Germinal center (tissue), 1 donor: ENCODE data around the gene LHFPL4.

ENCODE experiments used
- DNase-seq: peaks from one replicate; pipeline ENCODE4 v3.0.0; 2012; ENCODE audit warnings: mixed read lengths, low spot score

LHFPL4 gene

GRCh38 chr3:9473496-9474065 is 80.0 kb downstream of the LHFPL4 start:
- no peak for DNase-seq

GRCh38 chr3:9469986-9470385 is 83.6 kb downstream of the LHFPL4 start:
- no peak for DNase-seq

DNA sequence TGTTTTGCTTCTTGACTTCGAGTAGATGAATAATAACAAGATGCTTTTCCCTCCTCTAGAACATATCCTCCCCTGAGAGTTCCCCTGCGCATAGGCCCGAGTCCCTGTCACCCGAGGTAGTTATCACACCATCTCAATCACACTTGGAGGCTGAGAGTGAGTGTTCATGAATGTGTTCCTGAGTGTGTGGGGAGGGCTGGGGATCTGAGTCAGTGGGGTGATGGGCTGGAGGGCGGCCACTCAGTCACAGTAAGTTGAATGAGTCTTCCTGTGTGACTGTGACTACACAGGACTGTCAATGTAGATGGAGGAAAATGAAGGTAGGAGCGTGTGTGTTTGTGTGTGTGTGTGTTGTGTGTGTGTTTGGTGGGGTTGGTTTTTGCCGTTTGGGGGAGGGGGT is 85.2 kb downstream of the LHFPL4 start:
- DNase-seq, result no peak

DNA sequence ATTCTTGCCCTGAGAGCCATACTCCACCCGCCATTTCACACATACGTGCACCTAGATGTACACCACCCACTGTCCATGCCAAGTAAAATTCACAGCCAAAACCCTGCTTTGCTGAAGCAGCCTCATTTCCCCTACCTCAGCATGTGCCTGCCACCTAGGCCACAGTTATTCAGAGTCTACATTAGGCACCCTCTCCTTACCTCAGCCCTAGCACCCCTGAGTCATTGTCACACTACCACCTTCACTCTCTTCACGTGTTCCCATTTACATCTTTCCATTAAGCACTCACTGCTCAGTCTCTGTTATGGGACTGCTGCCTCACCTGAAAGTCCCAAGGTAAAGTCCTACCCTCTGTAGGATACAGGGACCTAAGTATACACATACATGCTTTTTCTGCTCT is 86.2 kb downstream of the LHFPL4 start:
- DNase-seq, result no peak

DNA sequence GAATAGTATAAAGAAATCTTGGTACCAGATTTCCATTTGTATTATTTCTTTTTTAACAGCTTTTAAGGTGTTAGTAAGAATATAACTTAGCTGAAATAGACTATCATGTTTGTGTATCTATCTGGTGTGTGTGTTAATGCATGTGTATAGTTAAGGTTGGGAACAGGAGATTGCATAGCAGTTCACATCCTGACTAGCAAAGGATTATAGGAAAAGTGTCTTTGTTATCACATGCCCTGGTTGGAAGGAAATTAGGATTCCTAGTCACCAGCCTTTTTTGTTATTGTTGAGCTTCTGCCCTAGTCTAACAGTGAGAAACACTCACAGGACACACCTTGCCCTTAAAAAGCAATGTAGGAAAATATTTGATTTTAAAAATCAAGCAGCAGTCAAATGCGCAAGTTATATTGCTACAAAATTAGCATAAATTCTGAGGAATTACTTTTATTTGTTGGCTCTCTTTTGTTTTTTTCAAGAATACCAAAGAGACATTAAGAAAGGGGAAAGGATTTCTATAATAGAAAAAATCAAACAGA is 98.0 kb downstream of the LHFPL4 start:
- no peak for DNase-seq

GRCh38 chr3:9452417-9452816 is 101.2 kb downstream of the LHFPL4 start:
- DNase-seq, result no peak

DNA sequence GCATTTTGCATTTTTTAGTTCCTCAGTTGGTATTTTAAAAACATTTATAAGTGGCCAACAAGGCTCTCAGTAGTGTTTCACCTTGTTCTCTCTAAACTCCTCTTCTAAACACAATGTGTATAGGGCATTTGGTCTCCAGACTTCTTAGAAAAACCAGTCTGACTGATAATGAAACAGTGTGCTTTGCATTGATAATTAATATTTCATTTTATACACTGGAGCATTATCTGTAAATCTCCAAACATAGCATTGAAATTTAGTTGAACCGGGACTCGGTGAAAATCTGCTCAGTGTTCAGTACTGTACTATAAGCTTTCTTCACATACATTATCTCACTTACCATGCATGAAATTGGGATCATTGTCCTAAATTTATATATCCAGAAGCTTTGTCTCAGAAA is 102.6 kb downstream of the LHFPL4 start:
- no peak for DNase-seq

GRCh38 chr3:9450126-9450525 is 103.5 kb downstream of the LHFPL4 start:
- DNase-seq, result no peak

DNA sequence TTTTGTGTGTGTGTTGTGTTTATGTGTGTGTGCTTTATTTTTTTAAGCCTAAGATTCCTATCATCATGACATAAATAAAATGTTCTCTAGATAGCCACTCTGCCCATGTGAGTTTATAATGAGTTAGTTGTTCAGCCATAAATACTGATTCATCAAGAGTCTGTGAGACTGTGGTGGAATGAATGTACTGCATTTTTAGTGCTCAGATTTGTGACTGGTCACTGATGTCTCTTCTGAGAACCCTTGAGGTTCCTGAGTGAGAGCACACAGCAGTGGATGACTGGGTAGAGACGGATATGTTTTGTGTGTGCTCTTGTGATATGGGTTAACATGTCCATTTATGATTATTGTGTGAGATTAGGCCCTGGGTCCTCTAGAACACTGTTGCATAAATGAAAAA is 105.0 kb downstream of the LHFPL4 start:
- no peak for DNase-seq
